IMR-90 (cell line): ENCODE results near the gene CERS6. TPM values are rescaled to one million over a fixed set of nuclear protein-coding genes. Genes with fewer than 3 reads are reported as not detected.

Experiments
- ATAC-seq: fragments of 200-7000 bp; cut with Tn5 transposase; 2 replicates; pipeline ENCODE4 v1.9.1; 2020; ENCODE audit warnings: low read depth, mild to moderate bottlenecking, moderate library complexity
- BruUV-seq: library from RNA; stranded (reverse); fragments of 400-500 nt; replicated peaks from 2 replicates; lab custom pipeline; 2021; lab: Mats Ljungman, UMichigan
- CTCF ChIA-PET: fragments of 300-600 bp; formaldehyde crosslinking; extraction: SDS; loops from one replicate; lab custom pipeline; 2021; ENCODE audit warnings: antibody characterized with exemption; lab: Yijun Ruan, JAX
- POLR2A ChIA-PET: fragments of 300-600 bp; sonication (Branson Sonifier 250); formaldehyde crosslinking; loops from one replicate; lab custom pipeline; 2022; ENCODE audit warnings: antibody characterized with exemption; ENCODE audit not compliant: unreplicated experiment; lab: Charles Lee
- DNase-seq: peaks from one replicate; pipeline ENCODE4 v3.0.0; 2013
- H2AFZ ChIP-seq: replicated peaks from 2 replicates; pipeline ENCODE3; 2013; ENCODE audit warnings: low read length, mild to moderate bottlenecking; ENCODE audit not compliant: poor library complexity
- H2AK5ac ChIP-seq: 2 replicates; pipeline ENCODE4 v1.6.1; 2013; ENCODE audit warnings: low read depth, low read length, inconsistent platforms
- H2AK9ac ChIP-seq: replicated peaks from 2 replicates; pipeline ENCODE3; 2013; ENCODE audit warnings: mild to moderate bottlenecking, low read depth, low read length, moderate library complexity; ENCODE audit not compliant: poor library complexity
- H2BK120ac ChIP-seq: 2 replicates; pipeline ENCODE4 v1.6.1; 2013; ENCODE audit warnings: low read depth, low read length, inconsistent platforms
- H2BK15ac ChIP-seq: 3 replicates; pipeline ENCODE4 v1.6.1; 2013; ENCODE audit warnings: low read depth, low read length, inconsistent platforms
- H2BK20ac ChIP-seq: 2 replicates; pipeline ENCODE4 v1.6.1; 2013; ENCODE audit warnings: low read depth, mild to moderate bottlenecking, inconsistent platforms, low read length, moderate library complexity
- H2BK5ac ChIP-seq: 2 replicates; pipeline ENCODE4 v1.6.1; 2013; ENCODE audit warnings: mild to moderate bottlenecking, low read depth, low read length, inconsistent platforms; ENCODE audit not compliant: poor library complexity, severe bottlenecking
- H3K14ac ChIP-seq: replicated peaks from 2 replicates; pipeline ENCODE4 v1.6.1; 2013; ENCODE audit warnings: low read depth, low read length, inconsistent platforms
- H3K18ac ChIP-seq: 2 replicates; pipeline ENCODE4 v1.6.1; 2013; ENCODE audit warnings: low read depth, low read length, control low read depth
- H3K23ac ChIP-seq: 2 replicates; pipeline ENCODE4 v1.6.1; 2013; ENCODE audit warnings: low read depth, low read length, inconsistent platforms
- H3K27ac ChIP-seq: 2 replicates; pipeline ENCODE4 v1.5.1; 2013; ENCODE audit warnings: mild to moderate bottlenecking, control low read depth, low read length; ENCODE audit not compliant: insufficient read depth
- H3K27me3 ChIP-seq: 2 replicates; pipeline ENCODE4 v1.6.1; 2013; ENCODE audit warnings: low read length; ENCODE audit not compliant: control insufficient read depth, insufficient read depth
- H3K36me3 ChIP-seq: 2 replicates; pipeline ENCODE4 v1.6.1; 2013; ENCODE audit warnings: low read length, mixed read lengths; ENCODE audit not compliant: control insufficient read depth, insufficient read depth
- H3K4ac ChIP-seq: 2 replicates; pipeline ENCODE4 v1.6.1; 2013; ENCODE audit warnings: low read depth, low read length, inconsistent platforms
- H3K4me1 ChIP-seq: 2 replicates; pipeline ENCODE4 v1.6.1; 2013; ENCODE audit warnings: low read length, mixed read lengths; ENCODE audit not compliant: control insufficient read depth, insufficient read depth
- H3K4me2 ChIP-seq: 2 replicates; pipeline ENCODE4 v1.6.1; 2013; ENCODE audit warnings: low read depth, mild to moderate bottlenecking, control low read depth, low read length, moderate library complexity
- H3K4me3 ChIP-seq: 2 replicates; pipeline ENCODE4 v1.5.1; 2013; ENCODE audit warnings: low read depth, mild to moderate bottlenecking, control low read depth, low read length, moderate library complexity; ENCODE audit not compliant: insufficient read depth
- H3K56ac ChIP-seq: 2 replicates; pipeline ENCODE4 v1.6.1; 2013; ENCODE audit warnings: low read length, inconsistent platforms; ENCODE audit not compliant: insufficient read depth; ENCODE audit errors: extremely low read depth
- H3K79me1 ChIP-seq, 2 experiments: 2 replicates each; pipeline ENCODE4 v1.6.1; 2013; ENCODE audit warnings: low read length in 2 of 2, inconsistent platforms in 1 of 2, low read depth in 1 of 2
- H3K9ac ChIP-seq: 2 replicates; pipeline ENCODE4 v1.6.1; 2013; ENCODE audit warnings: low read depth, low read length, control low read depth
- H3K9me1 ChIP-seq: 2 replicates; pipeline ENCODE4 v1.6.1; 2013; ENCODE audit warnings: low read length, inconsistent platforms; ENCODE audit not compliant: insufficient read depth
- H3K9me3 ChIP-seq: 2 replicates; pipeline ENCODE4 v1.6.1; 2013; ENCODE audit warnings: low read length; ENCODE audit not compliant: control insufficient read depth, insufficient read depth
- H4K20me1 ChIP-seq: 2 replicates; pipeline ENCODE4 v1.6.1; 2013; ENCODE audit warnings: low read length, inconsistent platforms; ENCODE audit not compliant: insufficient read depth
- H4K5ac ChIP-seq: 2 replicates; pipeline ENCODE4 v1.6.1; 2013; ENCODE audit warnings: mild to moderate bottlenecking, low read depth, low read length, control low read depth
- H4K8ac ChIP-seq, 2 experiments: 2 replicates each; pipeline ENCODE4 v1.6.1; 2013; ENCODE audit warnings: low read depth in 2 of 2, low read length in 2 of 2, control low read depth in 1 of 2, inconsistent platforms in 1 of 2
- H4K91ac ChIP-seq: 2 replicates; pipeline ENCODE4 v1.6.1; 2013; ENCODE audit warnings: low read depth, low read length, inconsistent platforms; ENCODE audit not compliant: insufficient read depth
- FOS ChIP-seq: fragments of 150-350 bp; IDR thresholded peaks from 2 replicates; pipeline ENCODE4 v1.6.1; 2016; ENCODE audit warnings: low read depth, low read length
- MAFK ChIP-seq: IDR thresholded peaks from 2 replicates; pipeline ENCODE4 v1.6.1; 2012; ENCODE audit warnings: low read depth, low read length, improper control_type of control experiment
- MAZ ChIP-seq: IDR thresholded peaks from 2 replicates; pipeline ENCODE4 v1.6.1; 2012; ENCODE audit warnings: low read depth, mild to moderate bottlenecking, low read length, improper control_type of control experiment, moderate library complexity, borderline replicate concordance
- MXI1 ChIP-seq: IDR thresholded peaks from 2 replicates; pipeline ENCODE4 v1.6.1; 2012; ENCODE audit warnings: low read depth, mild to moderate bottlenecking, low read length, moderate library complexity, borderline replicate concordance
- NFE2L2 ChIP-seq: fragments of 150-350 bp; IDR thresholded peaks from 2 replicates; pipeline ENCODE4 v1.6.1; 2016; ENCODE audit warnings: low read depth, mild to moderate bottlenecking, low read length
- POLR2A ChIP-seq: IDR thresholded peaks from 2 replicates; pipeline ENCODE4 v1.6.1; 2012; ENCODE audit warnings: mild to moderate bottlenecking, low read depth, low read length
- RCOR1 ChIP-seq: IDR thresholded peaks from 2 replicates; pipeline ENCODE4 v1.6.1; 2012; ENCODE audit warnings: mild to moderate bottlenecking, low read length, improper control_type of control experiment; ENCODE audit not compliant: insufficient replicate concordance
- RFX5 ChIP-seq: IDR thresholded peaks from 2 replicates; pipeline ENCODE4 v1.8.0; 2012; ENCODE audit warnings: low read depth, mild to moderate bottlenecking, low read length, moderate library complexity
- SMC3 ChIP-seq: fragments of 150-350 bp; IDR thresholded peaks from 2 replicates; pipeline ENCODE4 v1.6.1; 2016; ENCODE audit warnings: low read depth, mild to moderate bottlenecking, antibody characterized with exemption, low read length, moderate library complexity
- WGBS, 2 experiments: methylation state at CpG; one replicate each; pipeline versions ENCODE4 v1.1.5 to v1.1.7; 2013; ENCODE audit warnings: missing lambda C conversion rate in 2 of 2; ENCODE audit not compliant: insufficient read length in 1 of 2; ENCODE audit errors: extremely low coverage in 2 of 2; 5-methylcytosine and 5-hydroxymethylcytosine counted together
- dilution Hi-C: fragments of 300-500 bp; cut with HindIII; formaldehyde crosslinking; loops from one replicate; pipeline ENCODE4 v1.14.3; 2018; ENCODE audit warnings: low sequenced_read_pairs; ENCODE audit not compliant: unreplicated experiment
- in situ Hi-C: fragments of 300-500 bp; cut with MboI; formaldehyde crosslinking; loops from 3 replicates; pipeline ENCODE4 v1.14.3; 2019; ENCODE audit warnings: low sequenced_read_pairs, inconsistent platforms, mixed read lengths
- intact Hi-C: fragments of 100-400 bp; cut with micrococcal nuclease; formaldehyde crosslinking; loops from 2 replicates; pipeline ENCODE4 v1.10.0; 2022
- polyA plus RNA-seq, 3 experiments: library from polyadenylated mRNA; depleted of rRNA; stranded (reverse); fragments of >200 nt; gene quantifications; 2 replicates each; pipeline ENCODE4 v1.2.3, GENCODE V29; 2012; ENCODE audit warnings: low replicate concordance in 1 of 3
- total RNA-seq: library from RNA; depleted of rRNA; stranded (reverse); fragments of >200 nt; gene quantifications from 2 replicates; pipeline ENCODE4 v1.2.3, GENCODE V29; 2012
- TF ChIP-seq, protein P1 (sequence below): fragments of 150-350 bp; IDR thresholded peaks from 2 replicates; pipeline ENCODE4 v1.6.1; 2017; ENCODE audit warnings: mild to moderate bottlenecking, antibody characterized with exemption, low read length, low read depth

CERS6 gene
- total and polyA plus RNA-seq, 2 of the 4 experiments (the other 2 are of a cell fraction): 2.1 to 5.7 TPM

DNA sequence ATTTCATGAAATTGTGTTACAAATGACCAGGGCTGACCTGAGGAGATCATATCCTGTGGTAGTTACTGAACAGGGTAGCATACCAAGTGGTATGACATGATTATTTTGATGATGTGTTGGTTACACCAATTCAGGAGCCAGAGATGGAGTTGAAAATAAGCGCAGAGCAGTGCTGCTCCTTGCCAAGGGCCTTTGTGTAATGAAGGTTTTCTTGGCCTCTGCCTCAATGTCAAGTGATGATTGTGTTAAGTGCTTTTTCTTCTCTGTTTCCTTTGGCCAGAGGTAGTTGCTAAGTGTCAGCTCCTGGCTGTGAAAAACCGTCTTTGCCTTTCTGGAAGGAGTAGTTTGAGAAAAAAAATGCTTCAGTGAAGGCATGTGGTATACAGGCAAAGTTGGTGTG is 131.2 kb downstream of the CERS6 start:
- Histone ChIP-seq H3K9me3 (no peaks in the 10 kb centered on the region), H3K36me3 (no peaks in the 10 kb centered on the region), H2BK20ac (no peak overlapping the region), H3K9me1 (peaks cover 3% of the 10 kb centered on the region; the same call in 1 of the 2 replicates), H3K4ac (no peak overlapping the region), H3K18ac (no peak overlapping the region), H3K79me1 (0 out of 4 replicates have a peak, but pooled peaks cover 0 to 7% of the 10 kb centered on the region in 2 experiments), H3K27ac (no peak overlapping the region), H3K14ac (no peak overlapping the region), H4K8ac (no peak overlapping the region), H3K4me2 (no peak overlapping the region), H2BK15ac (no peak overlapping the region), H2AFZ (no peak overlapping the region), H3K56ac (no peak overlapping the region), H3K23ac (no peak overlapping the region), H3K4me1 (peaks cover 4% of the 10 kb centered on the region; the same call in 1 of the 2 replicates), H2BK120ac (no peak overlapping the region), H3K4me3 (no peak overlapping the region), H4K20me1 (no peaks in the 10 kb centered on the region), H3K27me3 (no peaks in the 10 kb centered on the region), H2BK5ac (no peak overlapping the region), H2AK9ac (no peak overlapping the region), H2AK5ac (no peak overlapping the region), H4K5ac (no peak overlapping the region), H4K91ac (no peak overlapping the region), H3K9ac (no peak overlapping the region)
- dilution Hi-C loops (no loop called here), intact Hi-C loops (no loop called here), in situ Hi-C loops (no loop called here)
- TF ChIP-seq MXI1 (no peak), FOS (no peak), RCOR1 (no peak), POLR2A (no peak), NFE2L2 (no peak), RFX5 (no peak), MAZ (no peak), SMC3 (no peak), MAFK (no peak)
- TF ChIP-seq, protein P1, sequence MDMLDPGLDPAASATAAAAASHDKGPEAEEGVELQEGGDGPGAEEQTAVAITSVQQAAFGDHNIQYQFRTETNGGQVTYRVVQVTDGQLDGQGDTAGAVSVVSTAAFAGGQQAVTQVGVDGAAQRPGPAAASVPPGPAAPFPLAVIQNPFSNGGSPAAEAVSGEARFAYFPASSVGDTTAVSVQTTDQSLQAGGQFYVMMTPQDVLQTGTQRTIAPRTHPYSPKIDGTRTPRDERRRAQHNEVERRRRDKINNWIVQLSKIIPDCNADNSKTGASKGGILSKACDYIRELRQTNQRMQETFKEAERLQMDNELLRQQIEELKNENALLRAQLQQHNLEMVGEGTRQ: no peak
- CTCF ChIA-PET: no interaction called here
- 100% methylated on average over 1 of the region's 2 CpGs; no CpG with 5 or more reads in 1 of the 2 experiments for WGBS, 2 experiments
- ATAC-seq (no peak), DNase-seq (no peak)
- POLR2A ChIA-PET: no interaction called here
- no TSS peak for BruUV-seq
